Left hindlimb (tissue), 1 donor: ENCODE data around the gene PSAP.

Experiments
- DNase-seq: peaks from one replicate; pipeline ENCODE4 v3.0.0-alpha.2; 2018

Gene PSAP

GRCh38 chr10:71823356-71823755 lies 27.7 kb downstream of the PSAP start:
- no peak for DNase-seq

GRCh38 chr10:71821909-71822763 lies 28.9 kb downstream of the PSAP start:
- DNase-seq: no peak

DNA sequence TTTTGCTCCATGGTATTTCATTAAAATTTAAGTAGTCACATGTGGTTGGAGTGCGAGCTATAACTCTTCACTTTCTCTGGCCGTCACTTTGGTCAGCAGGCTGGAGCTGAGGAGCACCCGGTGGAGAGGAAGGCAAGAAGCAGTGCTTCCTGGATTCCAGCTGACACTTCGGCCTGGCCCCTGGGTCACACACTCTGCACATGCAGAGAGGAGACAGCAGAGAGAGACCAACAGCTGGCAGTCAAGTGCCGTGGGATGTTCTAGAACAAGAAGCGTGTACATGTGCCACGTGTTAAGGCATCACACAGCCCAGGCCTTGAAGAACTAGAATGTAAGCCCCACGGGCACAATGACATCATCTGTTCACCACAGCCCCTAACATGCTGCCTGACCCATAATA lies 30.1 kb downstream of the PSAP start:
- DNase-seq: no peak

DNA sequence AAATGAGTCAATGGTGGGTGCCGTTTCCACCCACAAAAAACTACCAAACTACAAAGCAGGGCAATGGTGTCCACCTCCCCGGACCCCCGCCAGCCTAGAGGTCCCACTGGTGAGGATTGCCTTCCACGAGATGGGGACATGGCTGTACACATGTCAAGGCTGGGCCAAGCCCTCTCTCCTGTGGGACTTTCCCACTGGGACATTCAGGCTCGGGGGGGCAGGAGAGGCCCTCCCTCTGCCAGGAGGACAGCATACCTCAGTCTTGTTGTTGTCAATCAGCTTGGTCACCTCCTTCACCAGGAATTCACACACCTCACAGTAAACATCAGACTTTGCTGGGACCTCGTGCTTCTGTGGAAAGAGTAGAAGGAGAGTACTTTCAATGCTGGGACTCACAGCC lies 31.1 kb downstream of the PSAP start:
- no peak for DNase-seq

DNA sequence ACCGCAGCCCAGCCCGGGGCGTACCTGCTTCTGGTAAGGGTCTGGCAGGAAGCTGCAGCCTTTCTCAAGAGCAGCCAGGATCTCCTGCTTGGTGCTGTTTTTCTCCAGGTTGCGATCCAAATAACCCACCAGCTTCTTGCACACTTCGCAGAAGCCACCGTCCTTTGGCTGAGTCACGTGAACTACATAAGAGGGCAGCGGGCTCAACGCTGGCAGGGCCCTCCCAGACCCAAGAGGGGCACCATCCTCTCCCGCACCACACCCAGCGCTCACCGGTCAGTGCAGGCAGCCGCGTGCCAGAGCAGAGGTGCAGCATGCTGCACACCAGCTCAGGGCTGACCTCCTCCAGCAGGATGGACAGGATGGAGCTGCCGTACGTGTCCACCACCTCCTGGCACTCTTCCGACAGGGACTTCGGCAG lies 31.6 kb downstream of the PSAP start:
- no peak for DNase-seq

- no peak for DNase-seq
Observed at GRCh38 chr10:71818674-71819260, 32.3 kb downstream of the PSAP start.

DNA sequence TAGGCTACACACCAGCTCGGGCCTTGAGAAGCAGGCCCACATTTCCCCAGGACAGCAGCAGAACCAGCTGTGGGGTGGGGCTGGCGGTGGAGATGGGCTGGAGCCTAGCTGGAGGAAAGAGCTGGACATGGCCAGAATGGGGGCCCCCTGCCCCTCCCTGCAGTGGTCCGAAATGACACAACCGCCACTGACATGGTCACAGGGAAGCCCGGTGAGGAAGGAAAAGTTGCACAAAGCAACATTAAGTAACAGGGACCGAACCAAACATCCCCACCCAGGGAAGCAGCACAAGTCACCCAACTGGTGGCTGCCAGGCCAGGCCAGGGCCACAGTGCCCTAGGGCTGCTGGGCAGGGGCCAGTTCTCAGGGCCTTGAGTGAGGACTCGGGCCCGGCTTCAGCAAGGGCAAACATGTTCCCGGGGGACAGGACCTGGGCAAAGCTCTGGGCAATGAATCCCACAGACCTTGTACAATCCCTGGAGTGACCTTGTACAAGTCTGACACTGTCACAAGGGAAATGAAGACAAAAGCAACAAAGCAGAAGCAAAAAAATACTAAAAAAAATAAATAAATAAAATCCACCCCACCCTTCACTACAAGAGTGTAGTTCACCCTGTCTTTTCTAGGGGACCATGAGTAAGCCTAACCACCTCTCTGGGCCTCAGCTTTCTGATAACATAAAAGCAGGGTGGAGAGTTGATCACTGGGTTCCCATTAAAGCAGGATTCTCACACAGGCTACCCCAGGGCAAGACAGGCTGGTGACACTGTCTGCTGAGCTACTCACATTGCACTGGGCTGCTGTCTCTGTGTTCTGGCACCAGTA lies 33.0 kb downstream of the PSAP start:
- no peak for DNase-seq

- no peak for DNase-seq
Observed at GRCh38 chr10:71816936-71817618, 34.0 kb downstream of the PSAP start.

GRCh38 chr10:71816421-71816851 lies 34.6 kb downstream of the PSAP start:
- DNase-seq: no peak

- DNase-seq: no peak
Observed at GRCh38 chr10:71815515-71816130, 35.4 kb downstream of the PSAP start.

GRCh38 chr10:71814922-71815411 lies 36.1 kb downstream of the PSAP start:
- no peak for DNase-seq

- no peak for DNase-seq
Observed at GRCh38 chr10:71812913-71813590, 38.0 kb downstream of the PSAP start.

GRCh38 chr10:71812016-71812912 lies 38.8 kb downstream of the PSAP start:
- DNase-seq: peak; percentile 58

DNA sequence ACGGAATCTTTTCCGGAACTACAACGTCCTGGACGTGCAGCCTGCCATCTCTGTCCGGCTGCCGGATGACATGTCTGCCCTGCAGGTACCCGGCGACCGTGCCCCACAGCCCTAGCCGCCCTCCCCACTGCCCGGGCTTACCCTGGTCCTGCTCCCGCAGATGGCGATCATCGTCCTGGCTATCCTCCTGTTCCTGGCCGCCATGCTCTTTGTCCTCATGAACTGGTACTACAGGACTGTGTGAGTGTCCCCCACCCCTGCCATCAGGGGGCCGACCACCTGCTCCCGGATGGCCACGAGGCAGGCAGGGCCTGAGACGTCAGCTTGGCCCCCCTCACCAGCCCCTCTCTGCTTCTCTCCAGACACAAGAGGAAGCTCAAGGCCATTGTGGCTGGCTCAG lies 39.7 kb downstream of the PSAP start:
- DNase-seq: no peak

DNA sequence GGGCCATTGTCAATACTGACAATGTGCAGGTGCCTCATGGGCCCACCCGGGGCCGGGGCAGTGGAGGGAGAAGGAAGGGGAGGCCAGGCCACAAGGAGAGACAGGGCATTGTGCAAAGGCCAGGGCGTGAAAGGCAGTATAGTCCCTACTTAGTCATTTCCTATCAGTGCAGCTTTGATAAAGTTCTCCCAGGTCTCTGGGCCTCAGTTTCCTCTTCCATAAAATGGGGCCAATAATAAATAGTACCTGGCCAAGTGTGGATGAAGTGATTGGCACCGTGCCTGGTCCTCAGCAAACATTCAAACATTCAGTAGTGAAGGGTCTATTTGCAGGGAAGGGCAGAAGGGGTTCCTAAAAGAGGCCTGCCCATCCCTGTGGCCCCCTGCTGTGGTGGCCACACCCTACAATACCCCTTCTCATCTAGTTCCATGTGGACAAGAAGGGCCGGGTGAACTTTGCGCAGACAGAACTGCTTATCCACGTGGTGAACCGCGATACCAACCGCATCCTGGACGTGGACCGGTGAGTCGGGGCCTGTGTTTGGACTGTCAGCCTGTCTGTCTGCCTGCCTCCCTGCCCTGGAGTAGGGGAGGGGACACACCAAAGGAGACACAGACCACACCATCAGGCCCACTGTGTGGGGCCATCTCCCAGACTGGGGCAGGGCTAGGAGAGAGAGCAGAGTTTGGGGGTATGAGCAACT lies 40.9 kb downstream of the PSAP start:
- no peak for DNase-seq

DNA sequence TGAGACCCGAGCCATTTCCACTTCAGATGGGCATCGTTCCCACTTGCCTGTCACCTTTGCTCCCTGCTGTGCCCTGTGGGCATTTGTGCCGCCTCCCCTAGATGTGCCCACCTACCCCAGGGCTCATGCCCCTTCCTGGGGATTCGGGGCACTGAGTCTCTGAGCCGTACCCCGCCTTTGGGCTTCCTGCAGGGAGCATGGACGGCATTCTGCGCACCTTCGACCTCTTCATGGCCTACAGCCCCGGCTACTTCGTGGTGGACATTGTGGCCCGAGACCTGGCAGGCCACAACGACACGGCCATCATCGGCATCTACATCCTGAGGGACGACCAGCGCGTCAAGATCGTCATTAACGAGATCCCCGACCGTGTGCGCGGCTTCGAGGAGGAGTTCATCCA lies 41.4 kb downstream of the PSAP start:
- no peak for DNase-seq

DNA sequence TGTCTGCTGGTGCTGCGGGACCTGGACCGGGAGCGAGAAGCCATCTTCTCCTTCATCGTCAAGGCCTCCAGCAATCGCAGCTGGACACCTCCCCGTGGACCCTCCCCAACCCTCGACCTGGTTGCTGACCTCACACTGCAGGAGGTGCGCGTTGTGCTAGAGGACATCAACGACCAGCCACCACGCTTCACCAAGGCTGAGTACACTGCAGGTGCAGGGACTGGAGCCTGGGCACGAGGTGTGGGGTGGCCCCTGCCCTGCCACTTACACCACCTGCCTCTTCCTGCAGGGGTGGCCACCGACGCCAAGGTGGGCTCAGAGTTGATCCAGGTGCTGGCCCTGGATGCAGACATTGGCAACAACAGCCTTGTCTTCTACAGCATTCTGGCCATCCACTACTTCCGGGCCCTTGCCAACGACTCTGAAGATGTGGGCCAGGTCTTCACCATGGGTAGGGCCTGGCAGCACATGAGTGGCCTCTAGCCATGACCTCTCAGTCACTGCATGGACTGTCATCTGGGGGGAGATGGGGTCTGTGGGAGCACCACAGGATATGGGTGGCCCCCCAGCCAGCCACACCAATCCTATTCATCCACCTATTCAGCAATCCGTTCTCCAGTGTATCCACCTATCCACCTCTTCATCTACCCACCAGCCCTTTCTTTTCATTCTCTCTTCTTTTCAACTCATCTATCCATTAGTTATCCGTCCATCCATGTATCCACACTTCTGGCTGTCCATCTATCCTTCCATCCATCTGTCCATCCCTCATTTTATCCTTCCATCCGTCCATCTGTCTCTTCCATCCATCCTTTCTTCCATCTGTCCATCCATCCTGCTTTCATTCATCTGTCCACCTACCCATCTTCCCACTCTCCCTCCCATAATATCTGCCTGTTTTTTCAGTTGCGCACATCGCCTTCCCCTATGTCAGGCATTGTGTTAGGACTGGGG lies 43.2 kb downstream of the PSAP start:
- no peak for DNase-seq

DNA sequence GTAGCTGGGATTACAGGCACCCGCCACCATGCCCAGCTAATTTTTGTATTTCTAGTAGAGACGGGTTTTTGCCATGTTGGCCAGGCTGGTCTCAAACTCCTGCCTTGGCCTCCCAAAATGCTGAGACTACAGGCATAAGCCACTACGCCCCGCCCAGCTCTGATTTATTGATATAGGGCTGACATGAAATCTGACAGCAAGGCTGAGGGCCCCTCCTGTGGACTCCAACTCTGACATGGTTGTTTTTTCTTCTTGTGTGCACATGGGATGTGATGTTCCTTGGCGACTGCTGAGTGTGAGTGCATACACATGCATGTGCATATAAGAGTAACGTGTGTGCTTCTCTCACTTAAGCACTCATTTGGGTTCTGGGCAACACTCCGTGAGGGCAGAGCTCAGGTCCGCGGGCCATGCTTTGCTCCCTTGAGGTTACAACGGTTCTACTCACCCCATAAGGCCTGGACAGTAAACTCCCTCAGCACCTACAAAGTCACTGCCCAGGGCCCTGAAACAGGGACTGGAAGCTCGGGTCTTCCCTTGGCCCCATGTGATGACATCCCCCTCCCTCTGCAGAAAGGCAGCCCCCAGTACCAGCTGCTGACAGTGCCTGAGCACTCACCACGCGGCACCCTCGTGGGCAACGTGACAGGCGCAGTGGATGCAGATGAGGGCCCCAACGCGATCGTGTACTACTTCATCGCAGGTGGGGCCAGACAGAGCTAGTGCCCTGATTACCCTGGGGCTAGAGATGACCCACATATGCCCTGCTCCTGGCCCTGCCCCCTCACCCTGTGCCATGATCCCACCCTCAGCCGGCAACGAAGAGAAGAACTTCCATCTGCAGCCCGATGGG lies 44.1 kb downstream of the PSAP start:
- DNase-seq: no peak
